Motor neuron (in vitro differentiated cells): ENCODE results near the gene TSPAN14. TPM values are rescaled to one million over a fixed set of nuclear protein-coding genes. Genes with fewer than 3 reads are reported as not detected.
"Not testable (repeated sequence)": the region's sequence is repeated elsewhere in the genome, so short reads cannot be mapped to it uniquely, and the experiment has no call there.

Experiments
- ATAC-seq, 8 experiments: fragments of 200-7000 bp; cut with Tn5 transposase; replicated peaks in 6 of 8; 2 replicates each; pipeline ENCODE4 v1.8.0; 2021; ENCODE audit warnings: mild to moderate bottlenecking in 8 of 8, moderate library complexity in 8 of 8
- H3K27ac ChIP-seq, 2 donors: fragments of 250-450 bp; sonication (Bioruptor Pico); 2 replicates each; pipeline ENCODE4 v1.9.0; 2021; ENCODE audit warnings: antibody characterized with exemption in 2 of 2, mild to moderate bottlenecking in 2 of 2, moderate library complexity in 1 of 2
- H3K4me1 ChIP-seq, 2 donors: fragments of 250-450 bp; sonication (Bioruptor Pico); replicated peaks in 1 of 2; 2 replicates each; pipeline ENCODE4 v1.6.1; 2021; ENCODE audit warnings: antibody characterized with exemption in 2 of 2, mild to moderate bottlenecking in 2 of 2, moderate library complexity in 1 of 2
- H3K4me3 ChIP-seq, 5 donors: fragments of 250-450 bp; sonication (Bioruptor Pico); 2 replicates each; pipeline ENCODE4 v1.9.0; 2021; ENCODE audit warnings: antibody characterized with exemption in 5 of 5, mild to moderate bottlenecking in 5 of 5, moderate library complexity in 4 of 5
- WGBS, 10 experiments: fragments of 450-650 bp; shearing (Covaris generic); methylation state at CpG; one replicate each; pipeline ENCODE4 v1.0.0; 2022; 5-methylcytosine and 5-hydroxymethylcytosine counted together
- in situ Hi-C, 9 experiments: fragments of 400-800 bp; cut with MboI; loops; one replicate each; pipeline ENCODE4 v1.15.0; 2021; ENCODE audit warnings: low sequenced_read_pairs in 9 of 9, low pct_unique_long_range_greater_than_20kb in 2 of 9; ENCODE audit not compliant: unreplicated experiment in 9 of 9
- total RNA-seq, 8 experiments: library from RNA; unstranded; fragments of 300-600 nt; gene quantifications; 2 replicates each; pipeline versions ENCODE4 v1.2.3 to v1.2.4, GENCODE V29; 2022

The TSPAN14 gene
- total RNA-seq, 8 experiments from 2014 or later, result 12.4 to 44.8 (median 16.1) TPM

- Histone ChIP-seq H3K4me3 (no peak overlapping the region), H3K4me1 (no peaks in the 10 kb centered on the region), H3K27ac (no peak overlapping the region)
- in situ Hi-C loops, result loop anchor here in 1 of 9 experiments (25.0 kb wide), 1 partner anchor 137 kb away; no protein-coding TSS in a partner anchor
- ATAC-seq, result peak in 3 of 8 experiments; percentile 21 to 41 (median 31)
- WGBS, 10 experiments, result 33 to 100% (median 76%) methylated on average over 1 to 4 of the region's 12 CpGs; no CpG with 5 or more reads in 4 of the 10 experiments
Measured at GRCh38 chr10:80524190-80524909, 70.2 kb downstream of the TSPAN14 start.

- H3K4me1 ChIP-seq, result no peaks in the 10 kb centered on the region
- ATAC-seq, result no peak
- in situ Hi-C loops, result no loop called here
- 49 to 100% (median 93%) methylated on average over 1 to 2 of the region's 2 CpGs; no CpG with 5 or more reads in 4 of the 10 experiments for WGBS, 10 experiments
- H3K4me3 ChIP-seq, result no peak overlapping the region
- H3K27ac ChIP-seq, result no peak overlapping the region
Measured at GRCh38 chr10:80526218-80526617, 72.1 kb downstream of the TSPAN14 start.

- in situ Hi-C loops, result no loop called here
- Histone ChIP-seq H3K4me3 (no peak overlapping the region), H3K4me1 (no peaks in the 10 kb centered on the region), H3K27ac (no peak overlapping the region)
- no peak for ATAC-seq
- 17 to 89% (median 80%) methylated on average over 1 to 6 of the region's 6 CpGs; no CpG with 5 or more reads in 3 of the 10 experiments for WGBS, 10 experiments
Measured at GRCh38 chr10:80526742-80527141, 72.6 kb downstream of the TSPAN14 start.

- ATAC-seq, result no peak
- WGBS, 10 experiments, result 100% methylated on average over 1 of the region's 2 CpGs; no CpG with 5 or more reads in 8 of the 10 experiments
- Histone ChIP-seq H3K4me1 (no peaks in the 10 kb centered on the region), H3K27ac (no peak overlapping the region), H3K4me3 (no peak overlapping the region)
- in situ Hi-C loops, result no loop called here
Measured at GRCh38 chr10:80528185-80528700, 74.1 kb downstream of the TSPAN14 start.

- in situ Hi-C loops, result no loop called here
- 50 to 81% (median 67%) methylated on average over 1 to 5 of the region's 6 CpGs; no CpG with 5 or more reads in 3 of the 10 experiments for WGBS, 10 experiments
- no peak for ATAC-seq
- H3K4me1 ChIP-seq, result no peaks in the 10 kb centered on the region
- H3K4me3 ChIP-seq, result no peak overlapping the region
- H3K27ac ChIP-seq, result no peak overlapping the region
Measured at GRCh38 chr10:80528901-80529300, 74.8 kb downstream of the TSPAN14 start.

- Histone ChIP-seq H3K4me1 (no peaks in the 10 kb centered on the region), H3K4me3 (no peak overlapping the region), H3K27ac (no peak overlapping the region)
- no peak for ATAC-seq
- WGBS, 10 experiments, result 78 to 100% (median 89%) methylated on average over 1 to 11 of the region's 12 CpGs; no CpG with 5 or more reads in 3 of the 10 experiments
- in situ Hi-C loops, result no loop called here
Measured at GRCh38 chr10:80529604-80530003, 75.5 kb downstream of the TSPAN14 start.

- peak in 3 of 8 experiments; percentile 52 to 81 (median 62) for ATAC-seq
- 50 to 100% methylated on average over 1 of the region's 2 CpGs; no CpG with 5 or more reads in 8 of the 10 experiments for WGBS, 10 experiments
Measured at GRCh38 chr10:80530251-80530650, 76.1 kb downstream of the TSPAN14 start.

GRCh38 chr10:80530816-80531215, 76.7 kb downstream of the TSPAN14 start:
- H3K27ac ChIP-seq, result no peak overlapping the region
- in situ Hi-C loops, result no loop called here
- ATAC-seq, result no peak
- H3K4me3 ChIP-seq, result no peak overlapping the region
- no peaks in the 10 kb centered on the region for H3K4me1 ChIP-seq
- 0 to 45% (median 23%) methylated on average over 1 to 2 of the region's 2 CpGs; no CpG with 5 or more reads in 3 of the 10 experiments for WGBS, 10 experiments

More at GRCh38 chr10:80530251-80530650, 76.1 kb downstream of the TSPAN14 start:
- H3K27ac ChIP-seq, result no peak overlapping the region
- H3K4me1 ChIP-seq, result no peaks in the 10 kb centered on the region
- in situ Hi-C loops, result no loop called here
- H3K4me3 ChIP-seq, result no peak overlapping the region

GRCh38 chr10:80532571-80532970, 78.5 kb downstream of the TSPAN14 start:
- no peak overlapping the region for H3K27ac ChIP-seq
- in situ Hi-C loops, result no loop called here
- WGBS, 10 experiments, result 33 to 95% (median 89%) methylated on average over 1 to 4 of the region's 4 CpGs; no CpG with 5 or more reads in 3 of the 10 experiments
- no peak for ATAC-seq
- H3K4me1 ChIP-seq, result peaks cover 7 to 8% of the 10 kb centered on the region in 2 donors
- no peak overlapping the region for H3K4me3 ChIP-seq

- H3K27ac ChIP-seq, H3K4me3 ChIP-seq, ATAC-seq, in situ Hi-C loops, H3K4me1 ChIP-seq: not testable (repeated sequence)
- no CpG with 5 or more reads among the region's 25 CpGs for WGBS, 10 experiments
Measured at GRCh38 chr10:80534059-80534458, 79.9 kb downstream of the TSPAN14 start.

- H3K4me3 ChIP-seq, in situ Hi-C loops, H3K4me1 ChIP-seq, ATAC-seq, H3K27ac ChIP-seq: not testable (repeated sequence)
- WGBS, 10 experiments, result no CpG with 5 or more reads among the region's 30 CpGs
Measured at GRCh38 chr10:80534646-80535045, 80.5 kb downstream of the TSPAN14 start.

- H3K27ac ChIP-seq, result no peak overlapping the region
- H3K4me1 ChIP-seq, result peaks cover 8 to 9% of the 10 kb centered on the region in 2 donors
- H3K4me3 ChIP-seq, result no peak overlapping the region
- in situ Hi-C loops, result no loop called here
- ATAC-seq, result peak in 3 of 8 experiments; percentile 41 to 94 (median 80)
- 42 to 100% (median 87%) methylated on average over 1 to 9 of the region's 50 CpGs; no CpG with 5 or more reads in 4 of the 10 experiments for WGBS, 10 experiments
Measured at GRCh38 chr10:80535671-80536360, 81.7 kb downstream of the TSPAN14 start.

GRCh38 chr10:80536361-80536835, 82.3 kb downstream of the TSPAN14 start:
- no peak overlapping the region for H3K4me3 ChIP-seq
- H3K4me1 ChIP-seq, result peaks cover 8 to 9% of the 10 kb centered on the region in 2 donors
- no peak for ATAC-seq
- WGBS, 10 experiments, result 60 to 100% methylated on average over 1 to 2 of the region's 17 CpGs; no CpG with 5 or more reads in 8 of the 10 experiments
- no peak overlapping the region for H3K27ac ChIP-seq
- in situ Hi-C loops, result no loop called here
